HG03460 (cell line): Measurements from ENCODE around the gene CYTH1.

Source experiments
- ATAC-seq: cut with Tn5 transposase; IDR thresholded peaks from one replicate; pipeline ENCODE4 v1.9.1; 2021; ENCODE audit not compliant: unreplicated experiment

The CYTH1 gene

DNA sequence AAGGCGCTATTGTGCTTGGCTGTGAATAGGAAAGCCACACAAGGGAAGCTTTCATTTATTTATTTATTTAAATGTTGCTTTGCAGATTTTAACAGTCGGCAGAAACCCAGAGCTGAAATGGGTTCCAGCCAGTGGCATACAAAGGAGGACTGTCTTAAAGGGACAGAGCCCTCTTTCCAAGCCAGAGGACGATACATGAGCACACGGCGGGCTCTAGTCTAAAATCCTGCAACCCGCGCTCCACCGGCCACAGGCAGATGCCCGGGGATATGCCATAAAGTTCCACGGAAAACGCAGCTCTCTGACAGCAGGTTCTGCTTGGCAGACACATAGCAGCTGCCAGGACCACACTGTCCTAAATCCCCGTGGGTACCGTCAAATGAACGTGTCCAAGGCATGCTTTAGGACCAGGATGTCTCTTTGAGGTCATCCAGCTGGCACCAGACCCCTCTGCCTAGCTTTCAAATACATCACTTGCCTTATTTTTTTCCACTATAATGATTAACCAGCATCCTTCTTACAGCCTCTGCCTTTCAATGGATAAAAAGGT, 64.6 kb downstream of the CYTH1 start:
- ATAC-seq = no peak

DNA sequence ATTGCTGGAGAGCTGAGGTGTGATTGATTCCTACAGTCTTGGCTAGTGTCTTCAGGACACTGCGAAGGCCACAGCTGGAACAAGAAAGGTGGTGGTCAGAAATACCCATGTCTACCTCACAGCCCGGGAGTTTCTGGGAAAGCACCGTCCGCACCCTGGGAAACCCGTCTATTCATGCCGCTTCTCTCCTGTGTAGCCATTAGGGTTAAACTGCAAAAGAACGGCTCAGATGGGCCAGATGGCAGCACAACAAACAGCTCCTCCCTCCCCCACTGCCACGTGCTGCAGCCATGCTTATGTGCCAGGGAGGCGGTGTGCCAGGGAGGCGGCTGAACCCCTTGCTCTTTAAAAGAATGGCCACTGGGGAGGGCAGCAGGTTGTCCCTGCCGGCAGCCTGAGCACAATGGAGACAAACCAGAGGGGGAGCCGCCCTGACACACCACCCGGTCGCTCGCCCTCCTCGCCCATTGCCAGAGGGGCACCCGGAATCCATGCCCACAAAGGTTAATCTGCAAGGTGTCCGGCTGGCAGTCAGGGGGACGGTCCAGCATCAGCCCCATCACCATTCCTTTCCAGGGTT, 65.2 kb downstream of the CYTH1 start:
- ATAC-seq = no peak

DNA sequence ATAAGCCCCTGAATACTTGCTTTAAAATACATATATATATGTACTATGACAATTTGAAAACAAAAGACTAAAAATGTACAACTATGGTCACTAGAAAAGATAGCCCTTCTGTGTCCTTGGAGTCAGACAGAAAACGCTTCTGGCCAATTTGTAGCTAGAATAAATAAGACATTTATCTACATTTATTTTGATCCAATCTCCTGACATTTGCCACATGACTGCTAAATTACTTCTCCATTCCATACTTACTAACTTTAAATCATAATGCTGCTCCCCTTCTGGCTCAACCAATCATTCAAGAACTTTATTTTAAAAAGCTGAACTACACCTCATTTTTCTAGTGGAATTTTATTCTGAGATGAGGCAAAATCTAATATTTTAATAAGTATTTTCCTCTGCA, 65.8 kb downstream of the CYTH1 start:
- no peak for ATAC-seq

DNA sequence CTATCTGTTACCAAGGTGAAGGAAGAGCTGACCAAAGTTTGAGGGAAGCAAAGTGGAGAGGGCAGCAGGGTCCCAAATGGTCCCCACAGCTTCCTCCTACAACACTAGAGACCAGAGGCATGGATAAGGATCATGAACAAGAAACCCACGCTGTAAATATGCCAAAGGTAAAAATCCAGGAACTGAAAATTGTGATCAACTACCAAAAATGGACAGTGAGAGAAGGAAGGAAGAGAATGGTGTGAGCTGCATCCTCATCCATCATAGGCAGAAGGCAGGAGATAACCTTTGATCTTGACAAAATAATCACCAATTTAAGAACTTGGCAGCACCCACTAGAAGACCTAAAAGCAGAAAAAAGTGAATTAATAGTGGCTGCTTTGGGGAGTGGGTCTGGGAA, 66.2 kb downstream of the CYTH1 start:
- no peak for ATAC-seq

DNA sequence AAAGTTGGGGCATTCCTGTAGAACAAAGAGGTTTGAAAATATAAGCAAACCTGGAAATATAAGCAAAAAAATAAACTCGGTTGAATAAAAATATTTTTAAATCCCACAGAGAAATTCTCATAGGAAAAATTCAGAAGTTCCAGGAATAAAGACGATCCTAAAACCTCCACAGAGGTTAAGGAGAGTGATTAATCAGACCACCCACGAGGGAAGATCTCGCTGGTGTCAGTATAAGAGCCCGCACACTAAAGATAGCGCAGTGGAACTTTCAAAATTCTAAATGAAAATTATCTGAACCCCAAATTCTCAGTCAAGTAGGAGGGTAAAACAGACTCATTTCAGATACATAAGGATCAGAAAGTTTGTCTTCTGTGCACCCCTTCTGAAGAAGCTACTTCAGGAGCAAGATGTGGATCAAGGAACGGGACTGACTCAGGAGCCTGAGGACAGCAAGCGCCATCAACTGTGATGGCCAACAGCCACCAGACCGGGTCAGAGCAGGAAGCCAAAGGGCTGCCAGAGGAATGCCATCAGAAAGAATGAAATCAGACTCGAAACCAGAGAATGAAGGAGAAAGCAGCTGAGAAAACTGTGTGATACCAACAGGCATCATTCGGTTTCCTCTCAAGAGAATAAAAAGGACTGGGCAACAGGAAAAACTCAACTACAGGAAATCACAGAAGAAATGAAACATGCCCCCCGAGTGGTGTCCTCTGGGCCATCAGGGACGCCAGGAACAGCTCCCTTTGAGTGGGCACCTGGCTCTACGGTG, 66.9 kb downstream of the CYTH1 start:
- ATAC-seq = no peak

DNA sequence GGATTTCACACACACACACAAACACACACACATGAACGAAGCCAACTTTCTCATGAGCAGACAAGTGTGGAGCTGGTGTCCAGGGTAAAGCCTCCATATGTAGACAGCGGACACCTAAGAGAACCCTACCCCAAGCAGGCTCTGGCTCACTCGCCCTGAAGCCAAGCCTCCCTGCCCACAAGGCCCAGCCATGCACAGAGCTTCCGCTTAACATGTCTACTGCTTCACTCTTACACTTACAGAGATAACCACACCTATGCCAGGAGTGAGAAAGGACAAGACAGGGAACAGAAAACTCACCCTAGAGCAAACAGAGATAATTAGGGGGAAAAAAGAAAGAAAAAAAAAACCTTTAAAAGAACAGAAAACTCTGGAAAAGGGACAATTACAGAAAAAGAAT, 67.5 kb downstream of the CYTH1 start:
- ATAC-seq = no peak

DNA sequence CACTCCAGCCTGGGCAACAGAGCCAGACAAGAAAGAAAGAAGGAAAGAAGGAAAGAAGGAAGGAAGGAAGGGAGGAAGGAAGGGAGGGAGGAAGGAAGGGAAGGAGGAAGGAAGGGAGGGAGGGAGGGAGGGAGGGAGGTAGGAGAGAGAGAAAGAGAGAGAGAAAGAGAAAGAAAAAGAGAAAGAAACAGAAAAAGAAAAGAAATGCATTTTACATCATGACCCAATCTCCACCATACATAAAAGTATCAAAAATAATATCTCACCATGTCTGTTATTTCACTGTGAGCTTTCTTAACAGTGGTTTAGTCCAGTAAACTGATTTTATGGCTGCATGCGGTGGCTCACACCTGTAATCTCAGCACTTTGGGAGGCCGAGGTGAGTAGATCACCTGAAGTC, 70.0 kb downstream of the CYTH1 start:
- no peak for ATAC-seq

DNA sequence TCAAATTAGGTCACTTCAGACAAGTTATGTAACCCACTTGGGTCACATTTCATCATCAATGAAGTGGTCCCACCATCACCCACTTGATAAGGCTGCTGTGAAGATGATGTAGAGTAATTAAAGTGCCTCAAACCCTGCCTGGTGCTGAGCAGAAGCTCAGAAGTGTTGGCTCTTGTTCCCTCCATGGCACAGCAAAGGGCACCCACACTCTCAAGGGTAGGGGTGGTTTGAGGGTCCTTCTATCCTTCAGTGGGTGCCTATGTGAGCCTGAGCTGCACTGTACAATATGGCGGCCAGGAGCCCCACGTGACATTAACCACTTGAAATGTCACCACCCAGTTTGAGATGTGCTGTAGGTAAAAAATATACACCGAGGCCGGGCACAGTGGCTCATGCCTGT, 71.5 kb downstream of the CYTH1 start:
- no peak for ATAC-seq

DNA sequence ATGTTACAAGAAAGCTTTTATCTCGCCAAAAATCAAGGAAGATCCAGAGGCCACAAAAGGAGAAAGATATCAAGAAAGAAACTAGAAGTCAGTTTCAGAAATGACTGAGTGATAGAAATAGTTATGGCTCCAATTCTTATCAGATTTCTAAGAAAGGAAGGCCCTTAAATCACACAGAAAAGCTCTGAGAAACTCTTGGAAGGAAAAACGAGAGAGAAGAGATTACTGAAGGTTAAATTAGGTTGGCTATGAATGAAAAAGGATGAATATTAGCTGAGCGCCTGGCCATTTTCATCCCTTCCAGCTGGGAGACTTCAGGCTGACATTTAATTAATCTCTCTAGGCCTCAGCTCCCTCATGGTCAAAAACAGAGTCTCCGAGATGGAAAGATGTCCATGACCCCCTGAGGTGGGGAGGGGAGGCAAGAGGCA, 72.3 kb downstream of the CYTH1 start:
- no peak for ATAC-seq

DNA sequence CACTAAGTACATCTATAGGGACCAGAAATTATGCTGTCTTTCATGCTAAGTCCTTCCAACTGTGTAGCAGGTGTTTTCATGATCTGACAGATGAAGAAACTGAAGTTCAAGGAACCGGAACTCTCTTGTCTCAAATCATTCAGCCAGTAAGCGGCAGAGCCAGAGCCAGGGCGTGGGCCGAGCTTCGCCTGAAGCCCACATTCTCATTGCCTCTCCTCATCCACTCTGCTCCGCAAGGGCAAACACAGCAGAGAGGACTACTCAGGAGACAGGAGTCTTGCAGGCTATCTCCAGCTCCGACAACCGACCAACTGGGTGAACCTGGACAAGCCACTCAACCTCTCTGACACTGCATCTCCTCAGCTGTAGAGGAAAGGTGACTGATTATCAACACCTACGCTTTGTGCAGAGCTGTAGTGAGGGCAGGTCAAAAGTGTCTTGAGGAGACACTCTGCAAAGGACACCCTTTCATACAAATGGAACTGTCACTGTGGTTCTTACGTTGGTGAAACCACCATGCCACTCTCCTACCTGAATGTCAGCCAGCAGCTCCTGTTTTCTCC, 72.9 kb downstream of the CYTH1 start:
- peak; percentile 50 for ATAC-seq

DNA sequence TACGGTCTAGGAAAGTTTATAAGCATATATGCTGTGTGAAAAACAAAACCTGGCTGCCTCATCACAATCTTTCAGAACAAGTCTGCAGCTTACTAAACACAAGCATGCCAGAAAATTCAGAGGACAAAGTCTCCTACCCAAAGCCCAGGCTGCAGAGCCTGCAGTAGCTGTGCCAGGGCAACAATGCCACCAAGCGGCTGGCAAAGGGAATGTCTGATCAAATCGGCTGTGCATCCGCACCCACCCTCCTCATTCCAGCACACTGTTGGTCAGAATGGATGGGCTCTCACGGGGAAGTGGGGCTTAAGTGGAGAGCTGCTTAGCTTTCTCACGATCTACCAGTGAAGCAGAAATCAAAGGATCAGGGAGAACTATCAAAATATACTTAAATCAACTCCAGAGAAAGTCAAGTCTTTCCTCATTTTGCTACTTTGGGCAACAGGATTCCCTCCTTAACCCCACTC, 73.5 kb downstream of the CYTH1 start:
- no peak for ATAC-seq

DNA sequence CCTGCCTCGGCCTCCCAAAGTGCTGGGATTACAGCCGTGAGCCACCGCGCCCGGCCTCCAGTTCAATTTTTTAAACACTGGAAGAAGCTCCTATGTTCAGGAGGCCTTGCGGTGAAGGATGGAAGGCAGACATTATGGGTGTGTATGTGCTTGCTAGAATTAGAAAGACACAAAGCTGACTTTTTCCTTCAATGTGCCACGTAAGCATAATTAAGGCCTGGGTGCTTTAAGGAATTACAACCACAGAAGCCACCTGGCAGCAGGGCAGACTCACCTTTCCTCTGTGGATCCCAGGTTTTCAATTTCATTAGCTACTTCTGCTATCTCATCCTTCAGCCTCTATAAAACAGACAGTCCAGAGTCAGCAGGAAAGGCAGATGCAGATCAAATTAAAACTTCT, 74.2 kb downstream of the CYTH1 start:
- ATAC-seq = no peak

DNA sequence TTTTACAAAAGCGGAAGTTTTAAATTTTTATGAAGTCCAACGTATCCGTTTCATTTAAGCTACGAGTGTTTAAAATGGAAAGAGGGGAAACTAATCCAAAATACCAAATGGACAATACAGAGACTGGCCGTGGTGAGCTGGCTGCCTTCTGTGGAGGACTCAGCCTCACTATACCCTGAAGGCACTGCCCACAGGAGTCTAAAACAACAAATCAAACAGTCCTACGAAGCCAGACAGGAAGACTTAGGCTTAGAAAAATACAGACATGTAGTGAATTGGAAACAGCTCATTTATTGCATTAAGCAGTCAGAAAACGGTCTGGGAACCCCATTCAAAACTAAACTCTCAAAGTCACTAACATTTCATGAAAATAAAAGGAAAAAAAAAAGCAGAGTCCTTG, 75.1 kb downstream of the CYTH1 start:
- no peak for ATAC-seq

DNA sequence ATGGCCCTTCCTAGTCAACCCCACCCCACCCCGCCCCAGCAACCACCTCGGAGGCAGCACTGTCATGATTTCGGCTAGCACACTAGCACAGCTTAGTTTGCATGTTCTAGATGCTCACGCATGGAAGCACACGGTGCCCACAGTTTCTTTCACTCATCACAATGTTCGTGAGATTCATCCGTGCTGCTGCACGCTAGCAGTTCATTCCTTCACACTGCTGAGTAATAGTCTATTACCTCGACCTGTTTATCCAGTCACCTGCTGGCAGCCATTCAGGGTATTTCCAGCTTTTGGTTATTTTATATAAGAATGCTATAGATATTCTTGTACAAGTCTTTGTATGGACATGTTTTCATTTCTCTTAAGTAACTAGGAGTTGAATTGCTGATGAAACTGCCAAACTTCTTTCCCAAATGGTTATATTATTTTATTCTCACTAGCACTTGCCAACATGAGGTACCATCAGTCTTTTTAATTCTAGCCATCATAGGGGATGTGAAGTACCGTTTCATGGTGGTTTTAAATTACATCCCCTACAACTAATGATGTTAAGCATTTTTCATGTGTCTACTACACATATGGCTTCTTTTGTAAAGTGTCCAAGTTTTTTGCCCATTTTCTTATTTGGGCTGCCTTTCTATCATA, 75.7 kb downstream of the CYTH1 start:
- ATAC-seq = peak; percentile 49

DNA sequence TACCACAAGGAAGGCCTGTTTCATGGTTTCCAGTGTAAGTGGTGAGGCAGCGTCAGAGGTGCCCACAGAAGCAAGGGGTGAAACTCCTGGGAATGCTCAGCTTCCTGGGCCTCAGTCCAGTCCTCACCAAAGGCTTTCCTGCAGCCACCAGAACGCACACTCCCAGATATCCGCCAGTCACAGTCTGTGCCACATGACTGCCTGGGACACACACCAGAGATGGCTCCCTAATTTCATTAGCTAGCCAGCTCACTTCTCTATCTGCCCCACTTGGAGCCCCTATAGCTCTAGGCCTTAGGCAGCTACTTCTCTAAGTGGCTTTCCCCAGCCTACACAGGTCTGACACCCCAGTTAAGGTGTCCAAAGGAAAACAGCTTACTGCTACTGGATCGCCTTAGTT, 77.0 kb downstream of the CYTH1 start:
- ATAC-seq = no peak

DNA sequence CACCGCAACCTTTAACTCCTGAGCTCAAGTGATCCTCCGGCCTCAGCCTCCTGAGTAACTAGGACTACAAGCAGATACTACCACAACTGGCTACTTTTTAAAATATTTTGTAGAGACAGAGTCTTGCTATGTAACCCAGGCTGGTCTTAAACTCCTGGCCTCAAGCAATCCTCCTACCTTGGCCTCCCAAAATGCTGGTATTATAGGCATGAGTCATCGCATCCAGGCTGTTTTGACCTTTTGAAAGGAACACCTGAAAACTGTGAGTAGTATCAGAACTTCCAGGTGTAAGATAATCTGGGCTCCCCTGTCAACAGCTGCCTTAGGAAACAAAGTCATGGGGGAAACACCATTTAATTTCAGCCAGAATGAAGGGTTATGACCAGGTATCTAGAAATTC, 77.5 kb downstream of the CYTH1 start:
- no peak for ATAC-seq

DNA sequence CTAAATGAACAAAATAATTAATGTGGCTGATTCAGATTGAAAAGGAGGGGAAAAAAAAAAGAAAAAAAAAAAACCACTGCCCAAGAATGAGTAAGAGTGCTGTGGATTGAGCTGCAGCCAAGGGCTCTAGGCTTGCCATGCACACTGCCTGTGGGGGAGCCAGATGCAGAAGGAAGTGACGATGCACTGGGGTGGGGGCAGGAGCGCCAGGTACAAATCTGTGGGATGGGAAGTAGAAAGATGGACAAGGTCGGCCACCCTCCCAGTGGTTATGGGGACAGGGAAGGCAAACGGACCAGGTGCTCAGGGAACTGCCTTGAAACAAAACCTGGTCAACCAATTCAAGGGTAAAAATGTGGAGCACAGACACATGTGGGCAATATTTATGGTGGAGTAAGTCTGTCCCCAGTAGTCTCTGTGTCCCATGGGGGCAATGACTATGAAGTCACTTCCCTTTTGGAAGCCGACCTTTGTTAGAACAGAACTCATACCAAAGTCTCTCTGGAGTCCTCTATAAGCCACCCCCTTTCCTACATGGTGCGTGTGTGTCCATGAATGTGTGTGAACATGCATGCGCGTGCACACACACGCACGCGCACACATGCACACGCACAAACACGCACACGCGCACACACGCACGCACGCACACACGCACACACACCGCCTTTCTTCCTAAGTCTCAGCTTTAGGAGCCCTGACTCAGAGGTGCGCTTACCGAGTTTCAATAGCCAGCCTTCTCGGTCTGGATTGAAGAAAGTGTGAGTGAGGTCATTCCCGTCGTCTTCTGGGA, 84.3 kb downstream of the CYTH1 start:
- ATAC-seq = no peak

DNA sequence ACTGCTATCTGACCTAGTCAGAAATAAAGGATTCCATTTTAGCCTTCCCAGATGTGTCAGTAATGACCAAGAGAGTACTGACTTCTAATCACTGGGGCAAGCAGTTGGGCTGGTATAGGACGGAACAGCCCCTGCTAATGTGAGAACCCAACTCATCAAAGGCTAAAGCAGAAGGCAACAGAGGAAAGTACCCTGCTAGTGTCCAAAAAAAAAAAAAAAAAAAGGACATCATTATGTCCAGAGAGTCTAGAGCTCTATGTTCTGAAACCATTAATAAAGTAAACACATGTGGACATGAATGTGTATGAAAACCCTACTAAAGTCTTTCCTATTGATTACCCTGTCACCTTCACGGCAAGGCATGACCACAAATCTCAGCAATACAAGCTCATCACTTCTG, 85.0 kb downstream of the CYTH1 start:
- no peak for ATAC-seq

DNA sequence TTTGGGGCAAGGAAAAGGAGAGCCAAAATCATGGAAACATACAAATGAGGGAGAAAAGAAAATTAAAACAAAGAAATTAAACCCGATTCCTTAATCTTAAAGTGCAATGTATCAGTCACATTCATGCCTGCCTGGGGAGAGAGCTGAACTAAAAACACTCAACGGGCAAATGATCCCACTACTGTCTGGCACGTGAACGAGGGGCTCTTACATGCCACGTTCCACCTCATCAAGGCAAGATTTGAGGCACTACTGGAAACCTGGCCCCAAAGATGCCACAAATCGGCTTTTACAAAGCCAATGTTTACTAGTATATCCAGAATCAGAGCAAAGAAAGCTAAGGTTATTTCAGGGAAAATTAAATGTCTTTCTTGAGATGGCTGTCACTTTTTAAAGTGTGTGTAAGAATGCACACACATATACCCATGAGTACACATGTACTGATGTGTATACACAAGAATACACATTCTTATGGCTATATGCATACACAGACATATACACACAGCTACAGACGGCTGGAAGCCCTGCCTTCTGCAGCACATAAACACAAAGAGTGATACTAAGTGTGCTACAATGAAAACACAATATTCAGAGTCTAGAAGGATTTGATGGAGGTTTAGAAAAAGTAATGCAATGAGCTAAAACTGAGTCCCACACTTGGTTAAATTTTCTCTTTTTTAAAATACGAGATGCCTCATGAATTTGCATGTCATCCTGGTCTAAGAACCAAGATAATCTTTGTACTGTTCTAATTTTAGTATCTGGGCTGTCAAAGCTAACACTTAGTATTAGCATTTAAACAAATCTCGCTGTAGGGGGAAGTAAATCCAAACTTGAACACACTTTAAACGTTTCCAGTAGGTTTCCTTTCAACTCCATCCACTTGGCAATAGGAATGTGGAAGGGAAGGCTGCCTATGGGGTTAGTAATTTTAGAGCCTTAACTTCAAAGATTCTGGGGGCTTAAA, 85.8 kb downstream of the CYTH1 start:
- ATAC-seq = no peak
